Duodenal mucosa (tissue), 2 donors: ENCODE data around the gene POM121.
A peak's percentile ranks its signal among the peaks of the same experiment; 100 is the strongest.
"Not testable (repeated sequence)": the region's sequence is repeated elsewhere in the genome, so short reads cannot be mapped to it uniquely, and the experiment has no call there.

Source experiments
- H3K27ac ChIP-seq: one replicate; pipeline ENCODE4 v1.7.0; 2013; ENCODE audit warnings: low read depth, low read length
- H3K27me3 ChIP-seq, 2 donors: one replicate each; pipeline ENCODE4 v1.7.0; 2013; ENCODE audit warnings: low read length in 2 of 2, control low read depth in 1 of 2; ENCODE audit not compliant: insufficient read depth in 2 of 2, control insufficient read depth in 1 of 2
- H3K36me3 ChIP-seq, 2 donors: one replicate each; pipeline ENCODE4 v1.7.0; 2013; ENCODE audit warnings: low read length in 2 of 2, control low read depth in 1 of 2; ENCODE audit not compliant: insufficient read depth in 2 of 2, control insufficient read depth in 1 of 2
- H3K4me1 ChIP-seq, 2 donors: one replicate each; pipeline ENCODE4 v1.7.0; 2013; ENCODE audit warnings: low read length in 2 of 2, control low read depth in 1 of 2; ENCODE audit not compliant: insufficient read depth in 2 of 2, control insufficient read depth in 1 of 2
- H3K4me3 ChIP-seq, 2 donors: one replicate each; pipeline ENCODE4 v1.7.0; 2013; ENCODE audit warnings: low read length in 2 of 2, low read depth in 1 of 2
- H3K9ac ChIP-seq, 2 donors: one replicate each; pipeline ENCODE4 v1.7.0; 2013; ENCODE audit warnings: low read length in 2 of 2, low read depth in 1 of 2
- H3K9me3 ChIP-seq, 2 donors: one replicate each; pipeline ENCODE4 v1.7.0; 2013; ENCODE audit warnings: low read length in 2 of 2, control low read depth in 1 of 2; ENCODE audit not compliant: control insufficient read depth in 1 of 2

Gene POM121

GRCh38 chr7:72924733-72925545 lies at the start of gene POM121:
TSS of gene POM121 (plus strand) at chr7:72925095. CDS start at chr7:72925122, 27 bp downstream.
- H3K4me1 ChIP-seq: peaks cover 10 to 12% of the 10 kb centered on the region in 2 donors
- H3K9me3 ChIP-seq: no peaks in the 10 kb centered on the region
- H3K4me3 ChIP-seq: peak within 1 kb of the TSS; percentile 87 to 93
- H3K36me3 ChIP-seq: peaks cover 19 to 35% of the 10 kb centered on the region in 2 donors
- peak within 1 kb of the TSS; percentile 89 for H3K27ac ChIP-seq
- H3K9ac ChIP-seq: peak within 1 kb of the TSS; percentile 87 to 94
- no peaks in the 10 kb centered on the region for H3K27me3 ChIP-seq

- Histone ChIP-seq H3K9ac (peak overlapping the region; percentile 51 to 71), H3K27ac (peak overlapping the region; percentile 70), H3K4me3 (peak overlapping the region; percentile 40 to 80)
- not testable (repeated sequence) for H3K27me3 ChIP-seq, H3K4me1 ChIP-seq, H3K9me3 ChIP-seq, H3K36me3 ChIP-seq
Measured at GRCh38 chr7:72879079-72879736, 45.7 kb upstream of the POM121 start.

GRCh38 chr7:72879737-72880215 lies 45.1 kb upstream of the POM121 start:
- Histone ChIP-seq H3K9ac (peak overlapping the region; percentile 51 to 71), H3K4me3 (peak overlapping the region; percentile 66 to 80), H3K27ac (peak overlapping the region; percentile 42)
- not testable (repeated sequence) for H3K36me3 ChIP-seq, H3K27me3 ChIP-seq, H3K9me3 ChIP-seq, H3K4me1 ChIP-seq

- H3K36me3 ChIP-seq: peaks cover 6 to 31% of the 10 kb centered on the region in 2 donors
- H3K4me3 ChIP-seq, H3K27me3 ChIP-seq, H3K4me1 ChIP-seq, H3K9me3 ChIP-seq, H3K27ac ChIP-seq, H3K9ac ChIP-seq: not testable (repeated sequence)
Measured at GRCh38 chr7:72891750-72892149, 33.1 kb upstream of the POM121 start.

- H3K4me1 ChIP-seq, H3K27ac ChIP-seq, H3K9me3 ChIP-seq, H3K27me3 ChIP-seq, H3K9ac ChIP-seq, H3K4me3 ChIP-seq: not testable (repeated sequence)
- H3K36me3 ChIP-seq: peaks cover 4 to 37% of the 10 kb centered on the region in 2 donors
Measured at GRCh38 chr7:72904740-72905139, 20.2 kb upstream of the POM121 start.

GRCh38 chr7:72908422-72908821 lies 16.5 kb upstream of the POM121 start:
- not testable (repeated sequence) for H3K4me3 ChIP-seq, H3K4me1 ChIP-seq, H3K27me3 ChIP-seq, H3K9ac ChIP-seq, H3K9me3 ChIP-seq, H3K27ac ChIP-seq
- peaks cover 2 to 28% of the 10 kb centered on the region in 2 donors for H3K36me3 ChIP-seq

- H3K9ac ChIP-seq, H3K27ac ChIP-seq, H3K27me3 ChIP-seq, H3K4me3 ChIP-seq, H3K4me1 ChIP-seq, H3K9me3 ChIP-seq: not testable (repeated sequence)
- H3K36me3 ChIP-seq: peaks cover 7 to 23% of the 10 kb centered on the region in 2 donors
Measured at GRCh38 chr7:72911395-72911794, 13.5 kb upstream of the POM121 start.

- H3K9me3 ChIP-seq, H3K4me1 ChIP-seq, H3K9ac ChIP-seq, H3K27ac ChIP-seq, H3K4me3 ChIP-seq, H3K27me3 ChIP-seq: not testable (repeated sequence)
- H3K36me3 ChIP-seq: peaks cover 7 to 28% of the 10 kb centered on the region in 2 donors
Measured at GRCh38 chr7:72913750-72914149, 11.1 kb upstream of the POM121 start.

- H3K4me3 ChIP-seq, H3K27ac ChIP-seq, H3K27me3 ChIP-seq, H3K4me1 ChIP-seq, H3K9me3 ChIP-seq: not testable (repeated sequence)
- Histone ChIP-seq H3K36me3 (peaks cover 7 to 28% of the 10 kb centered on the region in 2 donors), H3K9ac (peak overlapping the region in 1 of 2 donors; percentile 47)
Measured at GRCh38 chr7:72914756-72915525, 10.0 kb upstream of the POM121 start.
